Endometrial microvascular endothelial cells (primary cell): ENCODE data around the gene DDX59. TPM values are rescaled to one million over a fixed set of nuclear protein-coding genes. Genes with fewer than 3 reads are reported as not detected.
"Not testable (repeated sequence)": the region's sequence is repeated elsewhere in the genome, so short reads cannot be mapped to it uniquely, and the experiment has no call there.

ENCODE experiments used
- in situ Hi-C: cut with HindIII; loops from 2 replicates; pipeline ENCODE4 v1.10.0; 2017; ENCODE audit warnings: low sequenced_read_pairs, low pct_unique_long_range_greater_than_20kb; ENCODE audit errors: inconsistent ontology term
- total RNA-seq: library from RNA; depleted of rRNA; stranded (reverse); fragments of >200 nt; gene quantifications from one replicate; pipeline ENCODE4 v1.2.3, GENCODE V29; 2015; ENCODE audit errors: inconsistent ontology term

The DDX59 gene
- total RNA-seq, 1 donor from 2014 or later: 16.8 TPM

GRCh38 chr1:200636681-200637080 lies 33.0 kb downstream of the DDX59 start:
- in situ Hi-C loops: no loop called here

- in situ Hi-C loops: no loop called here
These were observed 35.2 kb downstream of the DDX59 start for GRCh38 chr1:200634261-200635122.

GRCh38 chr1:200631375-200631774 lies 38.3 kb downstream of the DDX59 start:
- in situ Hi-C loops: no loop called here

- in situ Hi-C loops: not testable (repeated sequence)
These were observed 39.2 kb downstream of the DDX59 start for GRCh38 chr1:200630515-200630899.

- in situ Hi-C loops: no loop called here
These were observed 39.7 kb downstream of the DDX59 start for GRCh38 chr1:200629876-200630514.

- in situ Hi-C loops: no loop called here
These were observed 41.4 kb downstream of the DDX59 start for GRCh38 chr1:200628223-200628881.

- in situ Hi-C loops: no loop called here
These were observed 42.0 kb downstream of the DDX59 start for GRCh38 chr1:200627575-200628222.

- in situ Hi-C loops: no loop called here
These were observed 42.7 kb downstream of the DDX59 start for GRCh38 chr1:200626853-200627534.

GRCh38 chr1:200625381-200625824 lies 44.3 kb downstream of the DDX59 start:
- in situ Hi-C loops: no loop called here

- in situ Hi-C loops: no loop called here
These were observed 44.9 kb downstream of the DDX59 start for GRCh38 chr1:200624679-200625335.

- in situ Hi-C loops: no loop called here
These were observed 49.2 kb downstream of the DDX59 start, which contains the start of gene KIF14 for GRCh38 chr1:200620273-200621131. Gene KIF14 (minus strand): TSS chr1:200620751. CDS start chr1:200618723, 2,028 bp downstream.

- in situ Hi-C loops: no loop called here
These were observed 49.8 kb downstream of the DDX59 start for GRCh38 chr1:200619894-200620272.

- in situ Hi-C loops: no loop called here
These were observed 58.9 kb downstream of the DDX59 start for GRCh38 chr1:200610846-200611245.

- in situ Hi-C loops: no loop called here
These were observed 67.1 kb downstream of the DDX59 start for GRCh38 chr1:200602632-200603031.
